HG03439 (cell line): ENCODE results near the gene ZC3H12C.
A peak's percentile ranks its signal among the peaks of the same experiment; 100 is the strongest.

ENCODE experiments used
- ATAC-seq: cut with Tn5 transposase; IDR thresholded peaks from one replicate; pipeline ENCODE4 v1.9.1; 2021; ENCODE audit warnings: mild to moderate bottlenecking, moderate library complexity; ENCODE audit not compliant: unreplicated experiment

Gene ZC3H12C

DNA sequence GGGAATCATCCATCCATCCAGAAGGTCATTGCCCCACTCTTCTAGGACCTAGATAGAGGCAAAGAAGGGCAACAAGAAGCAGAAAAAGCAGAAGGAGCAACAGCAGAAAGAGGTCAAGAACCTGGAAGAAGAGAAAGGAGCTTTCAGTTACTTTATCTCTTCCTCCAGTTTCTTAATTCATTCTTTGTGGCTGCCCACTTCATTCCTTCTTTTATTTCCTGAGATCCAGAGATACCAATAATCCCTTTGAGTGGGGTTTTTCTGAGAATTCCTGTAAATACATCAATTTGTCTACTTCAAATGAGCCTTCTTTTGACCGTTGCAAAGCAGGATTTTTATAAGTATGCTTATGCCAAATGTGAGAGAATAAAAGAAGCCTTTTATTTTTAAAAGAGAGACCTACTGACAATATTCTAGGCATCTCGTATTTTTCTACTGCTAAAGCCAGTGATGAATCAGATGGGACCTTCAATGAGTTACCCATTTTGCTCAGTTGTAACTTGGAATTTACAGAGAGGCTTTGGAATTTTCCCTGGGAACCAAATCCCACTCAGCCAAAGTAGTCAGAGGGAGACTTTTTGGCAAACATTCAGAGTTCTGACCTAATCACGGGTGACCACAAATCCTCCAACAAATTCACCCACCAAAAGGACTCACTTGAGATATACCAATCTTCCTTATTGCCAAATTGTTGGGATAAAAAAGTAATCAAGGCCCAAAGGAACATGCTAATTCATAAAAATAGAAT, 54.9 kb downstream of the ZC3H12C start:
- ATAC-seq, result no peak

DNA sequence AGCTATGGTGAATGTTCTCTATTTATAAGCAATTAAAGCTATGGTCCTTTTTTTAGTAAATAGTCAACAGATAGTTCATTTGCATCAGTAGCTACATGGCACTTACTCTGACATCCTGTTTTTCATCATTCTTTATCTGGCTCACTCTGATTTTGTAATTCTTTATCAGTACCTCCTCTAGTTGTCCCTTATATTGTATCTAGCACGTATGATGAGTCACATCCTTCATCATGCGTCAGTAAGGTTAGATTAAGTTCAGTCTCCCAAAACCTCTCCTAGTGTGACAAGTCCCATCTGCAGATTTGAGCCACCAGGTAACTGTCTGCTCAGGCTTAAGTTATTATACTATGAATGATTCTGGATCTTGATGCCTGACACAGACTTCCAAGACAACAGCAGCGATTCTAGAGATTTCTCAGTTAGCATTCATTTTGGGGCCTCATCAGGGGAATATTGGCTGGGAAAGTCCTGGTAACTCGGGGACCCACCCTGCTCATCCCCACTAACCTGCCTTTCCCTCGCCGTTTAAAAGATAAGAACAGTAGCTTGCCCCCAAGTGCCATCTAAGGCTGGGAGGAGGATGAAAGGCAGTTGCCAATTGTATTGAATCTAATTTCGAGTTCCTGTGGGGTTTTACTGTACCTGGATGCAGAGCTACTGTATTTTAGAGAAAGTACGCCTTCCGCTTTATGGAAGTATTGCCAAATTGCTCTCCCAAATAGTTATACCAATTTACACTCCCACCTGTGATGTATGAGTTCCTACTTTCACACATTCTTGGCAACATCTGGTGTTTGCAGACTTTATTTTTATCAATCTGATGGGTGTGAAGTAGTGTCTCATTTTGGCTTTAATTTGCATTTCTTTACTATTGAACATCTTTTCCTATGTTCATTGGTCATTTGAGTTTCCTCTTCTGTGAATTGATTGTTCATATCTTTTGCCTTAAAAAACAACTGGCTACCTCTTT, 55.9 kb downstream of the ZC3H12C start:
- ATAC-seq, result peak; percentile 48

DNA sequence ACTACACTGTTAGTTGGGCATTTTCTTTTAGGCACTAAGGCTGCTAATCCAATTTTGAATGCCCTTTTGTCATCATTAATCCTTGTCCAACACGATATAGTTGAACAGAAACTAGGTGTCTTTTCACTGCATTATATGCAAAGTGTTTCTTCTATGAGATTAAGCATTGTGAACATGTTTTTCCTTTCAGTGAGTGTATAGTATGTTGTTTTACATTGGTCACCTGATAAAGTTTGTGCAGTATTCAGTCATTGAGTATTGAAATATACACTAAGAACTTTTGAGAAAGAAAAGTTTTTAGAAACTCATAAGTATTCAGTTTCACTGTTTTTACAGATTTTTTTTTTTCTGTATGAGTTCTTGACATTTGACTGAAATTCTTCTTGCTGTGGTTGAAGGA, 59.0 kb downstream of the ZC3H12C start:
- ATAC-seq, result no peak

DNA sequence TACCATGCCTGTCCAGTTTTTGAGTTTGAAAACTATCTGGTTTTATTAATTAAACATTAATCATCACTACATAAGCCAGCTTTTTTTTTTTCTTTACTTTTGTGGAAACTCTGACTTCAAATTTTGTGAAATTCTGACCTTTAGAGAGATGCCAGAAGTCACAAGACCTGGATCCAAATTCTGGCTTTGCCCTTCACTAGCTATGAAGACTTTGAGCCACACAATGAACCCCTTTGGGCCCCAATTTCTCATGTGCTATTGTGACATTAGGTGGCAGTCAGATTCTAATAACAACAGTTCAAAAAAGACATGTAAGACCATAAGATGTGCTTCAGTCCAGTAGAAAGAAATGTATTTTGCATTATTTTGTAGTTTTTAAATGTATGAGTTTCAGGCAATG, 60.3 kb downstream of the ZC3H12C start:
- no peak for ATAC-seq

DNA sequence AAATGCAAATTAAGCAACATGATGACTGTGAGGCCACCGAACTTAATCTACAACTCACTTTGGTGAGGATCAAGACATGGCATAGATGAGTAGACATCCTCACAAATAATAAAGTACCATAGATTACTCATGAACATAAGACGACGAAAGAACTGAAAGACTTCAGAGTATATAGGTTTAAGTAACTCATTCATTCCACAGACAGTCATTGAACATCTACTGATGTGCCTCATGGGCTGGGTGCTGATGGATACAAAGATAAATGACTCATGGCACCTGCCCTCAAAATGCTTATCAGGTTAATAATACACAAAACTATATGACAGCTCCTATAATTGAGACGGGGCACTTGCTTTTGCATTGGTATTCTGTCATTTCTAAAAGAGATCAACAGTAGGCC, 63.3 kb downstream of the ZC3H12C start:
- ATAC-seq, result no peak

DNA sequence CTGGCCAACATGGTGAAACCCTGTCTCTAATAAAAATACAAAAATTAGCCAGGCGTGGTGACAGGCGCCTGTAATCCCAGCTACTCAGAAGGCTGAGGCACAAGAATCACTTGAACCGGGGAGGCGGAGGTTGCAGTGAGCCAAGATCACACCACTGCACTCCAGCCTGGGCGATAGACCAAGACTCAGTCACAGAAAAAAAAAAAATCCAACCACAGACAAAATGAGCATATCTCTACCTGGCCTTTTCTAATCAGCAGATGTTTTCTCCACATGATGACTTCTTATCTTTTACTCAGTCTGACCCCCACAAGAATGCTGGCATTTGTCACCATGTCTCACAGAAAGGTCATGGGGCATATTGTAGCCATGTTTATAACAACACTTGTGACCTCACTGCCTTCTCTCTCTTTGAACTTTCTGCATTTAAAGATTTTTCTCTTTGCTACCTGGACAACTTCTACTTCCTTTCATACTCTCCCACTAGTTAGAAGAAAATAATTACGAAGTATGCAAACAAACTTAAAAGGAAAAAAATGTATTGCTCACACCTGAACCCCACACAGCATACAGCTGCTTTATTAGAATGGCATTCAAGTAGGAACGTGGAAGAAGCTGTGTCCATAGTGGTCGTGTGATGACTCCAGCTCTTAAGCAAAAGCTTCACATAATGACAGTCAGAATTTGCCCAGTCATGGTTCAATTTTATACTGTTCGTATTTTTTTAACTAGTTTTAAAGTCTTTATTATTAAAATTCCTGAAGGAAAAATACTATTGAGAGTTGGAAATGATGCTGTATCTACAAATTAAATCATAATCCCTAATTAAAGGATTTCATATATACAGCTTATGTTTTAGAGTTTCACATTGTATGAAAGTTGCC, 65.4 kb downstream of the ZC3H12C start:
- ATAC-seq, result no peak

DNA sequence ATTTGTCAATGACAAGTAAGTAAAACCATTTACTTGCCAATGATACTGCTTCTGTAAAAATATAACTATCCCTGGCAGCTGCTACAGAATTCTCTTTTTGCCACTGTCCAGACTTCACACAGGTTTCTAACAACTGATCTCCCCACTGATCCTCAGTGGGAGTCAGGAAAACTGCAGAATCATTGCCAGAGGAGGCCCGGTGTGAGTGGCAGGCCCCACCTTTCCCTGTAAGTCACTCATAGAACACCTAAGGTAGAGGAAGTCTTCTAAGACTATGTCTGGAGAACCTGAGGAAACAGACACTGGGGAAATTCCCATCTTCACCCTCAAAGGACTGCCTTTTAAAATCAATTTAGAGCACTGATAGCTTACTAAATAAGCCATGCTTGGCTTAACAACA, 66.3 kb downstream of the ZC3H12C start:
- no peak for ATAC-seq

GRCh38 chr11:110160016-110160415, 66.8 kb downstream of the ZC3H12C start:
- no peak for ATAC-seq

GRCh38 chr11:110160437-110160836, 67.2 kb downstream of the ZC3H12C start:
- ATAC-seq, result no peak

- no peak for ATAC-seq
These were observed 67.9 kb downstream of the ZC3H12C start for GRCh38 chr11:110161061-110161460.

DNA sequence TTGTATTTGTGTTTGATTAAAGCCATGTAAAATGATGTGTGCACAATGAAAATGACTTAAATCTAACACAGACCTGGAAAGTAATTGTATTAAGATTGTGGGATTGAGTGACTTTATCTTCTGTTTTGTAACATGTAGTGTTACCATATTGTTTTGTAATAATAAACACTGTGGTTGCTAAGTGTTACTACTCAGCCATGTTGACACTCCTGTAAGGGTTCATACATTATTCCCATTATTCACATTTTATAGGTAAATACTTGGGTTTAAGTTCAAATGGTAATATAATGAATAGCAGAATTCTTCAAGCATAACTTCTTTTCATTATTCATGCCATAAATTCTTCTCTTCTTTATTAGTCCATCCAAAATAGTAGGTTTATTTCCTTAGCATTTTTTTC, 69.0 kb downstream of the ZC3H12C start:
- no peak for ATAC-seq

GRCh38 chr11:110165039-110165925, 72.1 kb downstream of the ZC3H12C start:
- ATAC-seq, result no peak

- ATAC-seq, result no peak
These were observed 75.0 kb downstream of the ZC3H12C start for GRCh38 chr11:110168033-110168803.

- no peak for ATAC-seq
These were observed 76.5 kb downstream of the ZC3H12C start for GRCh38 chr11:110169738-110170137.

DNA sequence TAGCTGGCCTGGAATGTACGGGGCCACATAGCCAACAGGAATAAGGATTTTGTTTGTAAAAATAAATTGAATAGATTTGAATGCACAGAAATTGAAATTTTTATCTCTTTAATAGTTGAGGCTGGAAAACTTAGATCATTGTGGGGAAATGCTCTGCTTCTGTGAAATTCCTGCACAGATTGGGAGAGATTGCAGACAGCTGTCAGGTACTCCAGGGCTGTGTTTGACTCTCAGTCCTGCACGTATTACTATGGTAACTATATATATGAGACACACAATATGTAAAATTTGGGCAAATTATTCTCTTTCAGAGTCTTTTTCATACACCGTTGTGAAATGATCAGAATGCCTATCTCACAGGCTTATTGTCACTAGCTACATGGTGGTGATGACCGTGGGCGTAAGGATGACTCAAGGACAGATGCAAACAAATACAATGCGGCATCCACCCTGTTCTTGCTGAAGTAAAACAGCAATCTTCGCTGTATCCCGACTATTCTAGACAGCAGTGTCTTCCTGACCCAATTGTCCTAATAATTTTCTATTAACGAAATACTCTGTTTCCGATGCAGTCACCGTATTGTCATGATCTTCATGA, 79.4 kb downstream of the ZC3H12C start:
- no peak for ATAC-seq

DNA sequence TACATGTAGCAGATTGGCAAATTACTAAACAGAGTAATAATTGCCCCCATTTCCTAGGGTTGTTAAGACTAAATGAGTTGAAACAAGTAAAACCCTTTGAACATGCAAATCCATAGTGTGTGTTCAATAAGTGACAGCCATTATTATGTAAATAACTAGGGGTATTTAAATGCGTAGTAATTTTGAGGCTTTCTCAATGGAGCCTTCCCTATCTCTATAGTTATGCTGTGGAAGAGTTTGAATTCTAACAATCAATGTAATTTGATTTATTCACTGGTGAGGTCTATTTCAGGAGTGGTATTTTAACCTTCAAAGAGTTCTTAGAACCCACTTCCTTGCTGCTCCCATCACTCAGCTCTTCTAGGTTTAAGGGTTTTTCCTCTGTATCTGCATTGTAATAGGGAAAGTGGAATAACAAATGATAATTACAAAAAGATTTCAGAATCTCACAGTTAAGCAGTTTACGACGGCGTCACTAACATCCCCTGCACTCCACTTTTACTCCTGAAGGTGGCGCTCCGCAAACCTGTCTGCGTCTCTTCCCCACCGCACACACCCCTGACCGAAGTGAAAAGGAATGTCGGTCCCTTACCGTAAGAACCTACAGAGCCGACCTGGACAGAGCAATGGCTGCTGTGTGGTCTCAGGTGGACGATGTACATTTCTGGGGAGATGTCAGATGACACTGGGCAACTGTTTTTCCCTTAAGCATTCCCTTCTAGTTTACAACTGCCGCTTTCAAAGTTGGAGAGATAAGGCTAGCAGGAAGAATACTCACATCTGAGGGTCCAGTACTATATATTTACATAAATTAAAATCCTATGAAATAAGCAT, 80.8 kb downstream of the ZC3H12C start:
- ATAC-seq, result peak; percentile 55

DNA sequence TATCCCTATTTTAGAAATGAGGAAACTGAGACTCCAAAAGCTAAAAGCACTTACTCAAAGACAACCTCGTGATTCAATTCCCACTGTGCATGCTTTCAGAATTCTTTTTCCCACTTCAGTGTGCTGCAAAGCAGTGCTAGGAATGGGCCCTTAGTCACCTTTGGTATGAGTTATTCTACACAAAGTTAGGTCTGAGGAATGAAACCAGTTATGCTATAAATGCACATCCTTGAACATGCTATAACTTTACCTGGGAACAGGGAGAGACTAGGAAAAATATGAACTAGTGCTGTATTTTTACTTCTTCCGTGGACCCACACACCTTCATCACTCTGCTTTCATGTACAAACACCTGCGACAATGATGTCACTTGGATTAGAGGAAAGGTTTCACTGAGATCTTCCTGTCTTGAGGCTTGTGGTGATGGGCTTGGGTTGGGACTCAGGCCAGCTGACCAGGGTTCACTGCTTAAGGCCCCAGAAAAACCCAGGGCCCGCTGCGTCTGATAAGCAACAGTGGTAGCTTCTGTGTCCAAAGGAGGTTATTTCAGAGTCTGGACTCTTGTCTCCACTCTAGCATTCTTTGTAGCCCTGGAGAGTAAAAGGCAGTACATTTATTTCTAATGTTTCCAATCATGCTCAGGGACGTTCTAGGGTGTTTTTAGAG, 81.6 kb downstream of the ZC3H12C start:
- ATAC-seq, result no peak
